IPS-NIHi11 (cell line): ENCODE results near the gene SF3B2.
"Not testable (repeated sequence)": the region's sequence is repeated elsewhere in the genome, so short reads cannot be mapped to it uniquely, and the experiment has no call there.

Experiments used
- DNase-seq: peaks from one replicate; pipeline ENCODE4 v3.0.0; 2012; ENCODE audit warnings: mixed read lengths, low spot score

Gene SF3B2

GRCh38 chr11:66106786-66107599 is 54.8 kb downstream of the SF3B2 start:
- DNase-seq = no peak

GRCh38 chr11:66107600-66108510 is 55.7 kb downstream of the SF3B2 start:
- DNase-seq = no peak

GRCh38 chr11:66109294-66109693 is 57.1 kb downstream of the SF3B2 start:
- no peak for DNase-seq

- DNase-seq = no peak
Observed at GRCh38 chr11:66111158-66111557, 59.0 kb downstream of the SF3B2 start.

GRCh38 chr11:66112041-66112491 is 59.9 kb downstream of the SF3B2 start:
- DNase-seq = no peak

GRCh38 chr11:66112601-66113499 is 60.7 kb downstream of the SF3B2 start:
- DNase-seq = no peak

GRCh38 chr11:66114957-66115356 is 62.8 kb downstream of the SF3B2 start:
- DNase-seq = not testable (repeated sequence)

GRCh38 chr11:66115638-66116301 is 63.6 kb downstream of the SF3B2 start:
- DNase-seq = no peak

GRCh38 chr11:66116576-66117361 is 64.6 kb downstream of the SF3B2 start:
- no peak for DNase-seq

- no peak for DNase-seq
Observed at GRCh38 chr11:66118847-66119246, 66.7 kb downstream of the SF3B2 start.
